K562 (cell line): ENCODE measurements around the gene KCNA2. TPM values are rescaled to one million over a fixed set of nuclear protein-coding genes. Genes with fewer than 3 reads are reported as not detected.

Source experiments
- ATAC-seq: fragments of 200-7000 bp; cut with Tn5 transposase; 3 replicates; pipeline ENCODE4 v1.9.1; 2020; ENCODE audit warnings: moderate library complexity
- BruUV-seq: library from RNA; stranded (reverse); fragments of 400-500 nt; replicated peaks from 2 replicates; lab custom pipeline; 2021; lab: Mats Ljungman, UMichigan
- CTCF ChIA-PET: fragments of 300-600 bp; formaldehyde crosslinking; extraction: SDS; loops from one replicate; lab custom pipeline; 2021; ENCODE audit warnings: low intra/inter-chr PET ratio; lab: Yijun Ruan, JAX
- POLR2A ChIA-PET: fragments of 300-600, 350-650 bp; sonication (Branson Sonifier 250); formaldehyde crosslinking; extraction: SDS; loops from one replicate; lab custom pipeline; 2021; ENCODE audit warnings: antibody characterized with exemption, inconsistent platforms; lab: Yijun Ruan, JAX
- DNase-seq, 4 experiments: peaks; one replicate each; pipeline versions ENCODE4 v3.0.0 to v3.0.0-alpha.2; 2011 to 2018; ENCODE audit warnings: low spot score in 3 of 4, mixed read lengths in 3 of 4; ENCODE audit errors: extremely low read depth in 1 of 4
- FAIRE-seq: peaks from 2 replicates; lab custom pipeline; 2011; peaks lifted over from hg19 to GRCh38; lab: Jason Lieb, UNC
- H2AFZ ChIP-seq: 2 replicates; pipeline ENCODE4 v1.6.0; 2011; ENCODE audit warnings: low read depth, low read length, control low read depth, inconsistent platforms
- H3K27ac ChIP-seq: fragments of 200-600 bp; 3 replicates; pipeline ENCODE4 v1.8.0; 2011; ENCODE audit warnings: low read depth, mild to moderate bottlenecking, control low read depth, inconsistent platforms, low read length, moderate library complexity, mixed read lengths; ENCODE audit errors: extremely low read depth
- H3K27me3 ChIP-seq, 2 experiments: fragments of 300-600 bp in 1 of 2; 2 replicates in 1 of 2; 3 replicates in 1 of 2; pipeline versions ENCODE4 v1.6.0 to v1.8.0; 2011; ENCODE audit warnings: inconsistent platforms in 2 of 2, low read length in 2 of 2, mild to moderate bottlenecking in 1 of 2, mixed read lengths in 1 of 2, moderate library complexity in 1 of 2; ENCODE audit not compliant: control insufficient read depth in 2 of 2, insufficient read depth in 2 of 2
- H3K36me3 ChIP-seq: fragments of 300-600 bp; 3 replicates; pipeline ENCODE4 v1.8.0; 2011; ENCODE audit warnings: mild to moderate bottlenecking, low read length, inconsistent platforms; ENCODE audit not compliant: control insufficient read depth, insufficient read depth
- H3K4me1 ChIP-seq, 2 experiments: fragments of 200-600 bp in 1 of 2; replicated peaks in 1 of 2; 2 replicates in 1 of 2; 3 replicates in 1 of 2; pipeline versions ENCODE4 v1.5.1 to v1.8.0; 2011; ENCODE audit warnings: inconsistent platforms in 2 of 2, low read length in 2 of 2, mild to moderate bottlenecking in 1 of 2, mixed read lengths in 1 of 2, moderate library complexity in 1 of 2; ENCODE audit not compliant: control insufficient read depth in 2 of 2, insufficient read depth in 2 of 2
- H3K4me2 ChIP-seq: 2 replicates; pipeline ENCODE4 v1.6.1; 2011; ENCODE audit warnings: low read length, control low read depth, inconsistent platforms, mixed read lengths; ENCODE audit not compliant: insufficient read depth
- H3K4me3 ChIP-seq: fragments of 200-600 bp; sonication (generic), shearing (Covaris generic); 2 replicates; pipeline ENCODE4 v1.5.1; 2016; ENCODE audit warnings: control low read depth, inconsistent platforms
- H3K79me2 ChIP-seq: fragments of 200-600 bp; 3 replicates; pipeline ENCODE4 v1.8.0; 2011; ENCODE audit warnings: low read length, inconsistent platforms; ENCODE audit not compliant: control insufficient read depth, insufficient read depth
- H3K9ac ChIP-seq, 2 experiments: 2 replicates each; pipeline versions ENCODE4 v1.6.0 to v1.6.1; 2011; ENCODE audit warnings: low read depth in 2 of 2, low read length in 2 of 2, control low read depth in 1 of 2, inconsistent platforms in 1 of 2, mild to moderate bottlenecking in 1 of 2, mixed read lengths in 1 of 2; ENCODE audit not compliant: insufficient read depth in 1 of 2
- H3K9me1 ChIP-seq: one replicate; pipeline ENCODE4 v1.6.0; 2011; ENCODE audit warnings: inconsistent platforms, mild to moderate bottlenecking, low read length, moderate library complexity; ENCODE audit not compliant: control insufficient read depth, insufficient read depth
- H3K9me3 ChIP-seq: replicated peaks from 2 replicates; pipeline ENCODE4 v1.5.1; 2011; ENCODE audit warnings: low read depth, low read length, inconsistent platforms; ENCODE audit not compliant: control insufficient read depth, insufficient read depth
- H4K20me1 ChIP-seq: replicated peaks from 2 replicates; pipeline ENCODE4 v1.6.1; 2011; ENCODE audit warnings: low read length, inconsistent platforms, mixed read lengths; ENCODE audit not compliant: control insufficient read depth, insufficient read depth
- CTCF ChIP-seq, 3 experiments: IDR thresholded peaks in 2 of 3; conservative IDR thresholded peaks in 1 of 3; 2 replicates each; pipeline ENCODE4 v1.5.1; 2011 to 2012; ENCODE audit warnings: low read length in 3 of 3, mild to moderate bottlenecking in 3 of 3, control low read depth in 2 of 3, improper control_type of control experiment in 1 of 3, inconsistent platforms in 1 of 3, low read depth in 1 of 3, mixed read lengths in 1 of 3, moderate library complexity in 1 of 3; ENCODE audit not compliant: insufficient read depth in 2 of 3
- L3MBTL2 ChIP-seq: fragments of 450-650 bp; IDR thresholded peaks from 2 replicates; pipeline ENCODE4 v1.6.1; 2016; ENCODE audit warnings: mild to moderate bottlenecking, moderate library complexity
- NRF1 ChIP-seq, 2 experiments: fragments of 450-650 bp; IDR thresholded peaks in 1 of 2; conservative IDR thresholded peaks in 1 of 2; 2 replicates each; pipeline ENCODE4 v1.6.1; 2014; ENCODE audit warnings: mild to moderate bottlenecking in 2 of 2
- RAD21 ChIP-seq, 2 experiments: fragments of 250-450 bp in 1 of 2; fragments of 450-650 bp in 1 of 2; sonication (Bioruptor Pico) in 1 of 2; formaldehyde crosslinking in 1 of 2; IDR thresholded peaks in 1 of 2; conservative IDR thresholded peaks in 1 of 2; 2 replicates each; pipeline versions ENCODE4 v1.4.0 to v1.8.0; 2020 to 2022; ENCODE audit warnings: mild to moderate bottlenecking in 2 of 2, moderate library complexity in 1 of 2
- SMAD1 ChIP-seq: fragments of 150-350 bp; IDR thresholded peaks from 2 replicates; pipeline ENCODE4 v1.6.1; 2014; ENCODE audit warnings: low read length, low read depth; ENCODE audit not compliant: partially characterized antibody
- SMC3 ChIP-seq: conservative IDR thresholded peaks from 2 replicates; pipeline ENCODE4 v1.6.1; 2011; ENCODE audit warnings: low read depth, low read length, improper control_type of control experiment; ENCODE audit not compliant: insufficient read depth
- WGBS: fragments of 100-300 bp; shearing (Covaris generic); methylation state at CpG from one replicate; pipeline ENCODE4 v1.1.6; 2016; ENCODE audit warnings: low coverage, mixed read lengths; ENCODE audit not compliant: insufficient coverage; ENCODE audit errors: missing lambda C conversion rate; 5-methylcytosine and 5-hydroxymethylcytosine counted together
- in situ Hi-C: fragments of 300-500 bp; cut with MboI; formaldehyde crosslinking; loops from 4 replicates; pipeline ENCODE4 v1.15.0; 2018; ENCODE audit warnings: inconsistent platforms, mixed read lengths
- intact Hi-C: fragments of 100-400 bp; cut with micrococcal nuclease; formaldehyde crosslinking; loops from 2 replicates; pipeline ENCODE4 v1.14.2; 2022
- polyA plus RNA-seq, 8 experiments: library from polyadenylated mRNA; depleted of rRNA in 4 of 8; stranded (reverse) in 5 of 8; unstranded in 3 of 8; fragments of >200 nt; fragmentation: Nextera tagmentation in 2 of 8; fragmentation: Illumina TruSeq in 1 of 8; extraction: Ambion mirVana in 2 of 8; extraction: Trizol in 1 of 8; gene quantifications; 2 replicates each; pipeline versions ENCODE4 v1.2.1 to v1.2.3, GENCODE V29; 2011 to 2014; ENCODE audit warnings: inconsistent platforms in 1 of 8, missing spikeins in 1 of 8
- total RNA-seq, 7 experiments: library from RNA; depleted of rRNA in 6 of 7; stranded (reverse); fragments of >200 nt in 6 of 7; fragmentation: Illumina TruSeq in 2 of 7; extraction: Trizol in 2 of 7; gene quantifications; 2 replicates each; pipeline versions ENCODE4 v1.2.1 to v1.2.3, GENCODE V29; 2011 to 2021; ENCODE audit warnings: low replicate concordance in 1 of 7
- TF ChIP-seq, protein P1 (sequence below), 2 experiments: fragments of 450-650 bp; formaldehyde crosslinking in 1 of 2; IDR thresholded peaks; 2 replicates each; pipeline versions ENCODE4 v1.4.0 to v1.6.1; 2014 to 2020; ENCODE audit warnings: mild to moderate bottlenecking in 2 of 2, borderline replicate concordance in 1 of 2, low read depth in 1 of 2

The KCNA2 gene
- total and polyA plus RNA-seq, 9 of the 15 experiments (the other 6 are each of a cell fraction or from before 2014, with no cell fraction given), result not detected

GRCh38 chr1:110548381-110548780 lies 57.8 kb downstream of the KCNA2 start:
- Histone ChIP-seq H3K4me2 (no peak overlapping the region), H2AFZ (no peak overlapping the region), H4K20me1 (peaks cover 3% of the 10 kb centered on the region), H3K27ac (no peak overlapping the region), H3K9me3 (no peaks in the 10 kb centered on the region), H3K9ac (no peak overlapping the region), H3K79me2 (no peaks in the 10 kb centered on the region), H3K4me3 (no peak overlapping the region), H3K9me1 (no peaks in the 10 kb centered on the region), H3K36me3 (no peaks in the 10 kb centered on the region), H3K27me3 (peaks cover 6 to 16% of the 10 kb centered on the region in 2 experiments; a peak in 3 of 5 replicates), H3K4me1 (no peaks in the 10 kb centered on the region)
- ATAC-seq, result peak; percentile 97
- in situ Hi-C loops (no loop called here), intact Hi-C loops (no loop called here)
- TF ChIP-seq SMAD1, result no peak
- TF ChIP-seq NRF1 (conservative IDR thresholded peaks at IDR 0.05 in 1 of 2, IDR thresholded peaks at IDR 0.05 in 1 of 2), result peak; percentile 59 to 62
- TF ChIP-seq SMC3, result 0 out of 2 replicates have a peak, but pooled peaks have one; percentile 33
- TF ChIP-seq RAD21 (CRISPR knock-in tag; conservative IDR thresholded peaks at IDR 0.05 in 1 of 2, IDR thresholded peaks at IDR 0.05 in 1 of 2), result peak in 1 of 2 experiments; percentile 31; a peak in 1 of 4 replicates
- TF ChIP-seq L3MBTL2, result no peak
- TF ChIP-seq CTCF (IDR thresholded peaks at IDR 0.05 in 2 of 3, conservative IDR thresholded peaks at IDR 0.05 in 1 of 3; ENCODE audit: insufficient read depth in 2 of 3, low read depth in 1 of 3, low read length in 3 of 3), result peak; percentile 62 to 70 (median 64)
- TF ChIP-seq, protein P1, sequence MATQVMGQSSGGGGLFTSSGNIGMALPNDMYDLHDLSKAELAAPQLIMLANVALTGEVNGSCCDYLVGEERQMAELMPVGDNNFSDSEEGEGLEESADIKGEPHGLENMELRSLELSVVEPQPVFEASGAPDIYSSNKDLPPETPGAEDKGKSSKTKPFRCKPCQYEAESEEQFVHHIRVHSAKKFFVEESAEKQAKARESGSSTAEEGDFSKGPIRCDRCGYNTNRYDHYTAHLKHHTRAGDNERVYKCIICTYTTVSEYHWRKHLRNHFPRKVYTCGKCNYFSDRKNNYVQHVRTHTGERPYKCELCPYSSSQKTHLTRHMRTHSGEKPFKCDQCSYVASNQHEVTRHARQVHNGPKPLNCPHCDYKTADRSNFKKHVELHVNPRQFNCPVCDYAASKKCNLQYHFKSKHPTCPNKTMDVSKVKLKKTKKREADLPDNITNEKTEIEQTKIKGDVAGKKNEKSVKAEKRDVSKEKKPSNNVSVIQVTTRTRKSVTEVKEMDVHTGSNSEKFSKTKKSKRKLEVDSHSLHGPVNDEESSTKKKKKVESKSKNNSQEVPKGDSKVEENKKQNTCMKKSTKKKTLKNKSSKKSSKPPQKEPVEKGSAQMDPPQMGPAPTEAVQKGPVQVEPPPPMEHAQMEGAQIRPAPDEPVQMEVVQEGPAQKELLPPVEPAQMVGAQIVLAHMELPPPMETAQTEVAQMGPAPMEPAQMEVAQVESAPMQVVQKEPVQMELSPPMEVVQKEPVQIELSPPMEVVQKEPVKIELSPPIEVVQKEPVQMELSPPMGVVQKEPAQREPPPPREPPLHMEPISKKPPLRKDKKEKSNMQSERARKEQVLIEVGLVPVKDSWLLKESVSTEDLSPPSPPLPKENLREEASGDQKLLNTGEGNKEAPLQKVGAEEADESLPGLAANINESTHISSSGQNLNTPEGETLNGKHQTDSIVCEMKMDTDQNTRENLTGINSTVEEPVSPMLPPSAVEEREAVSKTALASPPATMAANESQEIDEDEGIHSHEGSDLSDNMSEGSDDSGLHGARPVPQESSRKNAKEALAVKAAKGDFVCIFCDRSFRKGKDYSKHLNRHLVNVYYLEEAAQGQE (IDR thresholded peaks at IDR 0.05; ENCODE audit: borderline replicate concordance), result peak; percentile 13; the same call in 1 of the 2 replicates
- TF ChIP-seq, protein P1 (CRISPR knock-in tag; IDR thresholded peaks at IDR 0.05; ENCODE audit: low read depth), result no peak
- WGBS, result 0% methylated on average over 4 of the region's 4 CpGs
- CTCF ChIA-PET, result no interaction called here
- FAIRE-seq, result peak; percentile 83
- POLR2A ChIA-PET, result interaction anchor here (0.5 to 0.7 kb wide), 2 partner anchors 21 to 75 kb away, joined by 3 read pairs; no protein-coding TSS in a partner anchor
- BruUV-seq, result no TSS peak
- DNase-seq, result peak; percentile 51 to 65 (median 56)
